Measurements from ENCODE around the gene CDC14A. TPM values are rescaled to one million over a fixed set of nuclear protein-coding genes. Genes with fewer than 3 reads are reported as not detected.

Gene CDC14A
- total and polyA plus RNA-seq, 2 donors (not counting 3 experiments of a cell fraction or from before 2014, with no cell fraction given): 3.4 to 13.9 TPM

GRCh38 chr1:100347009-100347966 lies 5.0 kb upstream of the CDC14A start:
- H2AFZ ChIP-seq (ENCODE audit: low read depth, low read length): no peak overlapping the region
- no TSS peak for BruUV-seq (replicated peaks)
- no peaks in the 10 kb centered on the region for H3K36me3 ChIP-seq (ENCODE audit: control insufficient read depth in 2 of 2, extremely low read depth in 1 of 2, insufficient read depth in 2 of 2, low read length in 2 of 2)
- DNase-seq (ENCODE audit: low read depth, low spot score) (peak; percentile 6), FAIRE-seq (no peak)
- no peaks in the 10 kb centered on the region for H4K20me1 ChIP-seq (replicated peaks; ENCODE audit: control insufficient read depth, extremely low read depth, insufficient read depth, low read length)
- no peaks in the 10 kb centered on the region for H3K79me2 ChIP-seq (ENCODE audit: control insufficient read depth, insufficient read depth, low read length)
- no peak overlapping the region for H3K27ac ChIP-seq (ENCODE audit: insufficient read depth, low read depth, low read length)
- dilution Hi-C loops (cut with MboI; ENCODE audit: extremely low pct_ligation_motif_present, low sequenced_read_pairs): no loop called here
- H3K9me3 ChIP-seq (replicated peaks; ENCODE audit: control insufficient read depth, insufficient read depth, low read length): no peaks in the 10 kb centered on the region
- peaks cover 12% of the 10 kb centered on the region for H3K4me1 ChIP-seq (ENCODE audit: control insufficient read depth, extremely low read depth, insufficient read depth, low read length)
- no peak overlapping the region for H3K4me3 ChIP-seq (replicated peaks in 1 of 3; ENCODE audit: insufficient read depth in 1 of 3, low read depth in 1 of 3, low read length in 3 of 3)
- no peak overlapping the region for H3K9ac ChIP-seq (replicated peaks; ENCODE audit: extremely low read depth, insufficient read depth, low read length)
- intact Hi-C loops (cut with micrococcal nuclease): no loop called here
- H3K27me3 ChIP-seq (ENCODE audit: control insufficient read depth in 2 of 2, insufficient read depth in 2 of 2, low read length in 2 of 2): no peaks in the 10 kb centered on the region
- POLR2A ChIA-PET: interaction anchor here (1.0 kb wide), 1 partner anchor 32 kb away, joined by 3 read pairs; no protein-coding TSS in a partner anchor
- peak; percentile 5 for TF ChIP-seq FOS (IDR thresholded peaks at IDR 0.05; ENCODE audit: borderline replicate concordance, insufficient read depth, low read length)
- no peak for TF ChIP-seq JUN (IDR thresholded peaks at IDR 0.05; ENCODE audit: borderline replicate concordance, insufficient read depth, insufficient read length, low read depth)
- no peak overlapping the region for H3K4me2 ChIP-seq (ENCODE audit: insufficient read depth, low read length)
- H3K9me1 ChIP-seq (replicated peaks; ENCODE audit: control insufficient read depth, extremely low read depth, insufficient read depth, low read length): no peaks in the 10 kb centered on the region
- CTCF ChIA-PET: interaction anchor here (0.7 to 1.0 kb wide), 2 partner anchors 9 to 58 kb away, joined by 3 to 4 read pairs; no protein-coding TSS in a partner anchor

- peaks cover 10% of the 10 kb centered on the region for H3K79me2 ChIP-seq (ENCODE audit: control insufficient read depth, insufficient read depth, low read length)
- H3K9ac ChIP-seq (replicated peaks; ENCODE audit: extremely low read depth, insufficient read depth, low read length): no peak overlapping the region
- H3K9me1 ChIP-seq (replicated peaks; ENCODE audit: control insufficient read depth, extremely low read depth, insufficient read depth, low read length): no peaks in the 10 kb centered on the region
- no TSS peak for BruUV-seq (replicated peaks)
- no peak for FAIRE-seq
- H3K4me3 ChIP-seq (replicated peaks in 1 of 3; ENCODE audit: insufficient read depth in 1 of 3, low read depth in 1 of 3, low read length in 3 of 3): no peak overlapping the region
- ChIA-PET POLR2A (no interaction called here), CTCF (interaction anchor here (0.7 kb wide), 1 partner anchor 59 kb away, joined by 7 read pairs; no protein-coding TSS in a partner anchor)
- H3K9me3 ChIP-seq (replicated peaks; ENCODE audit: control insufficient read depth, insufficient read depth, low read length): no peaks in the 10 kb centered on the region
- intact Hi-C loops (cut with micrococcal nuclease) (no loop called here), dilution Hi-C loops (cut with MboI; ENCODE audit: extremely low pct_ligation_motif_present, low sequenced_read_pairs) (no loop called here)
- TF ChIP-seq MYC (IDR thresholded peaks at IDR 0.05; ENCODE audit: low read depth, low read length) (no peak), EZH2 (IDR thresholded peaks at IDR 0.05; ENCODE audit: borderline replicate concordance, low read depth, low read length, severe bottlenecking) (no peak), MAX (IDR thresholded peaks at IDR 0.05; ENCODE audit: insufficient read depth, insufficient read length) (no peak), GATA2 (IDR thresholded peaks at IDR 0.05; ENCODE audit: insufficient read depth, insufficient read length, low read depth, low read length) (no peak), FOS (IDR thresholded peaks at IDR 0.05; ENCODE audit: borderline replicate concordance, insufficient read depth, low read length) (no peak), POLR2AphosphoS5 (IDR thresholded peaks at IDR 0.05; ENCODE audit: insufficient read depth, low read depth, low read length) (no peak), POLR2A (IDR thresholded peaks at IDR 0.05; ENCODE audit: low read depth, low read length) (no peak), CTCF (IDR thresholded peaks at IDR 0.05; ENCODE audit: extremely low read depth in 1 of 2, insufficient read depth in 1 of 2, low read depth in 1 of 2, low read length in 2 of 2) (no peak), JUN (IDR thresholded peaks at IDR 0.05; ENCODE audit: borderline replicate concordance, insufficient read depth, insufficient read length, low read depth) (no peak)
- H3K27me3 ChIP-seq (ENCODE audit: control insufficient read depth in 2 of 2, insufficient read depth in 2 of 2, low read length in 2 of 2): no peaks in the 10 kb centered on the region
- no peak overlapping the region for H3K4me2 ChIP-seq (ENCODE audit: insufficient read depth, low read length)
- H3K36me3 ChIP-seq (ENCODE audit: control insufficient read depth in 2 of 2, extremely low read depth in 1 of 2, insufficient read depth in 2 of 2, low read length in 2 of 2): no peaks in the 10 kb centered on the region
- H4K20me1 ChIP-seq (replicated peaks; ENCODE audit: control insufficient read depth, extremely low read depth, insufficient read depth, low read length): no peaks in the 10 kb centered on the region
- H2AFZ ChIP-seq (ENCODE audit: low read depth, low read length): no peak overlapping the region
- DNase-seq (ENCODE audit: low read depth, low spot score): no peak
- no peak overlapping the region for H3K27ac ChIP-seq (ENCODE audit: insufficient read depth, low read depth, low read length)
- H3K4me1 ChIP-seq (ENCODE audit: control insufficient read depth, extremely low read depth, insufficient read depth, low read length): peaks cover 15% of the 10 kb centered on the region
These were observed 3.7 kb upstream of the CDC14A start for GRCh38 chr1:100348549-100349144.

All from endothelial cell of umbilical vein (primary cell).